Measurements from ENCODE around the gene SIAE. TPM values are rescaled to one million over a fixed set of nuclear protein-coding genes. Genes with fewer than 3 reads are reported as not detected.

Gene SIAE
- total RNA-seq, 1 experiment from 2014 or later = 8.4 TPM

- intact Hi-C loops (cut with micrococcal nuclease; ENCODE audit: unreplicated experiment) = no loop called here
- Mint-ChIP-seq H3K36me3 (ENCODE audit: insufficient read depth, unreplicated experiment) (no peaks in the 10 kb centered on the region), H3K4me3 (ENCODE audit: low read depth, unreplicated experiment) (no peak overlapping the region), H3K9me3 (ENCODE audit: low read depth, unreplicated experiment) (no peaks in the 10 kb centered on the region), H3K4me1 (ENCODE audit: low read depth, unreplicated experiment) (no peaks in the 10 kb centered on the region), H3K27me3 (ENCODE audit: unreplicated experiment) (no peaks in the 10 kb centered on the region), H3K27ac (ENCODE audit: unreplicated experiment) (no peak overlapping the region)
- TF ChIP-seq CTCF (IDR thresholded peaks at IDR 0.05; ENCODE audit: unreplicated experiment) = no peak
- no peak for DNase-seq
- CTCF ChIA-PET = no interaction called here
- no TSS peak for BruUV-seq (replicated peaks)
Observed at GRCh38 chr11:124657904-124658303, 15.6 kb downstream of the SIAE start.

GRCh38 chr11:124656774-124657630, 16.5 kb downstream of the SIAE start:
- intact Hi-C loops (cut with micrococcal nuclease; ENCODE audit: unreplicated experiment) = no loop called here
- Mint-ChIP-seq H3K36me3 (ENCODE audit: insufficient read depth, unreplicated experiment) (no peaks in the 10 kb centered on the region), H3K4me1 (ENCODE audit: low read depth, unreplicated experiment) (no peaks in the 10 kb centered on the region), H3K9me3 (ENCODE audit: low read depth, unreplicated experiment) (no peaks in the 10 kb centered on the region), H3K27ac (ENCODE audit: unreplicated experiment) (no peak overlapping the region), H3K27me3 (ENCODE audit: unreplicated experiment) (no peaks in the 10 kb centered on the region), H3K4me3 (ENCODE audit: low read depth, unreplicated experiment) (no peak overlapping the region)
- BruUV-seq (replicated peaks) = no TSS peak
- CTCF ChIA-PET = no interaction called here
- no peak for TF ChIP-seq CTCF (IDR thresholded peaks at IDR 0.05; ENCODE audit: unreplicated experiment)
- DNase-seq = no peak

- H3K4me3 Mint-ChIP-seq (ENCODE audit: low read depth, unreplicated experiment) = no peak overlapping the region
- BruUV-seq (replicated peaks) = no TSS peak
- CTCF ChIA-PET = no interaction called here
- no peaks in the 10 kb centered on the region for H3K27me3 Mint-ChIP-seq (ENCODE audit: unreplicated experiment)
- no peak overlapping the region for H3K27ac Mint-ChIP-seq (ENCODE audit: unreplicated experiment)
- peaks cover 7% of the 10 kb centered on the region for H3K4me1 Mint-ChIP-seq (ENCODE audit: low read depth, unreplicated experiment)
- no peaks in the 10 kb centered on the region for H3K9me3 Mint-ChIP-seq (ENCODE audit: low read depth, unreplicated experiment)
- intact Hi-C loops (cut with micrococcal nuclease; ENCODE audit: unreplicated experiment) = no loop called here
- H3K36me3 Mint-ChIP-seq (ENCODE audit: insufficient read depth, unreplicated experiment) = no peaks in the 10 kb centered on the region
- TF ChIP-seq CTCF (IDR thresholded peaks at IDR 0.05; ENCODE audit: unreplicated experiment) = no peak
- no peak for DNase-seq
Observed at GRCh38 chr11:124648610-124649009, 24.9 kb downstream of the SIAE start.

GRCh38 chr11:124646148-124646547, 27.4 kb downstream of the SIAE start:
- Mint-ChIP-seq H3K9me3 (ENCODE audit: low read depth, unreplicated experiment) (no peaks in the 10 kb centered on the region), H3K36me3 (ENCODE audit: insufficient read depth, unreplicated experiment) (no peaks in the 10 kb centered on the region), H3K27ac (ENCODE audit: unreplicated experiment) (no peak overlapping the region), H3K4me1 (ENCODE audit: low read depth, unreplicated experiment) (peaks cover 7% of the 10 kb centered on the region), H3K4me3 (ENCODE audit: low read depth, unreplicated experiment) (no peak overlapping the region), H3K27me3 (ENCODE audit: unreplicated experiment) (no peaks in the 10 kb centered on the region)
- no TSS peak for BruUV-seq (replicated peaks)
- no peak for DNase-seq
- TF ChIP-seq CTCF (IDR thresholded peaks at IDR 0.05; ENCODE audit: unreplicated experiment) = no peak
- CTCF ChIA-PET = no interaction called here
- intact Hi-C loops (cut with micrococcal nuclease; ENCODE audit: unreplicated experiment) = no loop called here
